Lower leg skin (tissue), 3 donors: ENCODE measurements around the gene WDR4.
"Not testable (repeated sequence)": the region's sequence is repeated elsewhere in the genome, so short reads cannot be mapped to it uniquely, and the experiment has no call there.

Source experiments
- CTCF ChIP-seq, 3 donors: fragments of 450-650 bp; IDR thresholded peaks; one replicate each; pipeline ENCODE4 v1.5.1; 2016; ENCODE audit warnings: antibody characterized with exemption in 3 of 3, mild to moderate bottlenecking in 3 of 3, moderate library complexity in 2 of 3
- POLR2A ChIP-seq, 2 donors: fragments of 450-650 bp; IDR thresholded peaks; one replicate each; pipeline ENCODE4 v1.6.1; 2016 to 2017; ENCODE audit warnings: antibody characterized with exemption in 2 of 2, mild to moderate bottlenecking in 1 of 2, moderate library complexity in 1 of 2

GRCh38 chr21:42838212-42838690 lies 41.1 kb downstream of the WDR4 start:
- TF ChIP-seq POLR2A, CTCF (IDR thresholded peaks at IDR 0.05): not testable (repeated sequence)
